DOHH2 (cell line): ENCODE measurements around the gene CFAP61.

Experiments used
- H3F3A ChIP-seq: fragments of 200-600 bp; sonication (generic), shearing (Covaris generic); 2 replicates; pipeline ENCODE4 v1.6.0; 2016; ENCODE audit warnings: antibody characterized with exemption, mild to moderate bottlenecking; ENCODE audit not compliant: control insufficient read depth, insufficient read depth
- H3K27ac ChIP-seq: fragments of 200-600 bp; sonication (generic); 2 replicates; pipeline ENCODE4 v1.5.1; 2014; ENCODE audit warnings: low read depth, mild to moderate bottlenecking, low read length, moderate library complexity
- H3K27me3 ChIP-seq: fragments of 200-600 bp; sonication (generic); 2 replicates; pipeline ENCODE4 v1.6.1; 2014; ENCODE audit warnings: mild to moderate bottlenecking, low read length, mixed read lengths; ENCODE audit not compliant: control insufficient read depth
- H3K36me3 ChIP-seq: fragments of 200-600 bp; sonication (generic); 2 replicates; pipeline ENCODE4 v1.6.1; 2014; ENCODE audit warnings: mild to moderate bottlenecking, low read length, moderate library complexity, mixed read lengths; ENCODE audit not compliant: control insufficient read depth
- H3K4me1 ChIP-seq: fragments of 200-600 bp; sonication (generic); 2 replicates; pipeline ENCODE4 v1.6.1; 2014; ENCODE audit warnings: mild to moderate bottlenecking, low read length, mixed read lengths; ENCODE audit not compliant: control insufficient read depth
- H3K4me2 ChIP-seq: fragments of 200-600 bp; sonication (generic); 2 replicates; pipeline ENCODE4 v1.6.0; 2014; ENCODE audit warnings: mild to moderate bottlenecking, low read length, moderate library complexity
- H3K4me3 ChIP-seq: fragments of 200-600 bp; sonication (generic); 2 replicates; pipeline ENCODE4 v1.5.1; 2014; ENCODE audit warnings: mild to moderate bottlenecking, low read length, mixed read lengths
- H3K79me2 ChIP-seq: fragments of 200-600 bp; sonication (generic); 2 replicates; pipeline ENCODE4 v1.6.1; 2014; ENCODE audit warnings: mild to moderate bottlenecking, low read length, mixed read lengths; ENCODE audit not compliant: control insufficient read depth
- H3K9me2 ChIP-seq: fragments of 200-600 bp; sonication (generic); replicated peaks from 2 replicates; pipeline ENCODE4 v1.6.1; 2014; ENCODE audit warnings: mild to moderate bottlenecking, low read length, mixed read lengths; ENCODE audit not compliant: control insufficient read depth
- H3K9me3 ChIP-seq: fragments of 200-600 bp; sonication (generic); 2 replicates; pipeline ENCODE4 v1.6.1; 2014; ENCODE audit warnings: antibody characterized with exemption, low read length, mixed read lengths; ENCODE audit not compliant: control insufficient read depth, insufficient read depth
- H4K20me1 ChIP-seq: fragments of 200-600 bp; sonication (generic); 2 replicates; pipeline ENCODE4 v1.6.0; 2014; ENCODE audit warnings: low read depth, mild to moderate bottlenecking, antibody characterized with exemption, low read length, moderate library complexity; ENCODE audit not compliant: control insufficient read depth, insufficient read depth
- CTCF ChIP-seq: fragments of 200-600 bp; sonication (generic); IDR thresholded peaks from one replicate; pipeline ENCODE4 v1.5.1; 2014; ENCODE audit warnings: antibody characterized with exemption, mild to moderate bottlenecking, low read depth, low read length; ENCODE audit not compliant: poor library complexity, severe bottlenecking
- EZH2phosphoT487 ChIP-seq: fragments of 200-600 bp; sonication (generic); IDR thresholded peaks from 2 replicates; pipeline ENCODE4 v1.6.1; 2017; ENCODE audit warnings: borderline replicate concordance, mild to moderate bottlenecking, antibody characterized with exemption, low read length, moderate library complexity, mixed read lengths

Gene CFAP61

GRCh38 chr20:20202768-20203167 lies 150.4 kb downstream of the CFAP61 start:
- TF ChIP-seq CTCF (no peak), EZH2phosphoT487 (no peak)
- Histone ChIP-seq H3K4me2 (no peak overlapping the region), H4K20me1 (no peaks in the 10 kb centered on the region), H3F3A (no peaks in the 10 kb centered on the region), H3K4me1 (peaks cover 9% of the 10 kb centered on the region), H3K36me3 (no peaks in the 10 kb centered on the region), H3K4me3 (no peak overlapping the region), H3K27me3 (peaks cover 5% of the 10 kb centered on the region; the same call in 1 of the 2 replicates), H3K27ac (no peak overlapping the region), H3K9me3 (no peaks in the 10 kb centered on the region), H3K79me2 (no peaks in the 10 kb centered on the region), H3K9me2 (no peaks in the 10 kb centered on the region)

- H3K27ac ChIP-seq, result no peak overlapping the region
- TF ChIP-seq EZH2phosphoT487, result no peak
- no peak for TF ChIP-seq CTCF
- H3K4me2 ChIP-seq, result no peak overlapping the region
These were observed 151.5 kb downstream of the CFAP61 start for GRCh38 chr20:20203784-20204183.

GRCh38 chr20:20204256-20204655 lies 151.9 kb downstream of the CFAP61 start:
- H3K4me1 ChIP-seq, result peaks cover 13% of the 10 kb centered on the region
- H3K27ac ChIP-seq, result no peak overlapping the region
- TF ChIP-seq EZH2phosphoT487, result no peak
- TF ChIP-seq CTCF, result no peak
- no peaks in the 10 kb centered on the region for H3K9me3 ChIP-seq
- no peaks in the 10 kb centered on the region for H3F3A ChIP-seq
- no peaks in the 10 kb centered on the region for H3K79me2 ChIP-seq
- H3K9me2 ChIP-seq, result no peaks in the 10 kb centered on the region
- no peaks in the 10 kb centered on the region for H3K36me3 ChIP-seq
- H3K4me2 ChIP-seq, result no peak overlapping the region
- no peak overlapping the region for H3K4me3 ChIP-seq
- peaks cover 9% of the 10 kb centered on the region; the same call in 1 of the 2 replicates for H3K27me3 ChIP-seq
- no peaks in the 10 kb centered on the region for H4K20me1 ChIP-seq

More at GRCh38 chr20:20203784-20204183, 151.5 kb downstream of the CFAP61 start:
- no peaks in the 10 kb centered on the region for H3K9me2 ChIP-seq
- no peaks in the 10 kb centered on the region for H4K20me1 ChIP-seq
- peaks cover 9% of the 10 kb centered on the region; the same call in 1 of the 2 replicates for H3K27me3 ChIP-seq
- no peak overlapping the region for H3K4me3 ChIP-seq
- H3K36me3 ChIP-seq, result no peaks in the 10 kb centered on the region
- peaks cover 13% of the 10 kb centered on the region for H3K4me1 ChIP-seq
- H3K79me2 ChIP-seq, result no peaks in the 10 kb centered on the region
- H3F3A ChIP-seq, result no peaks in the 10 kb centered on the region
- H3K9me3 ChIP-seq, result no peaks in the 10 kb centered on the region
